AG08396 (cell line): ENCODE data around the gene FASN.
"Not testable (repeated sequence)": the region's sequence is repeated elsewhere in the genome, so short reads cannot be mapped to it uniquely, and the experiment has no call there.

Experiments used
- DNase-seq: peaks from one replicate; pipeline ENCODE4 v3.0.0; 2012; ENCODE audit warnings: low spot score, mixed read lengths

Gene FASN

GRCh38 chr17:82041144-82041814 lies 56.8 kb downstream of the FASN start:
- no peak for DNase-seq

- DNase-seq: no peak
Observed at GRCh38 chr17:82039695-82040299, 58.2 kb downstream of the FASN start.

- not testable (repeated sequence) for DNase-seq
Observed at GRCh38 chr17:82038796-82039409, 59.1 kb downstream of the FASN start.

GRCh38 chr17:82037889-82038195 lies 60.2 kb downstream of the FASN start:
- DNase-seq: no peak

GRCh38 chr17:82037092-82037888 lies 60.7 kb downstream of the FASN start, which contains the start of gene DCXR:
Gene DCXR, minus strand, starts transcription at chr17:82037697. Its CDS starts 15 bp downstream, at chr17:82037682.
- peak; percentile 98 for DNase-seq

- no peak for DNase-seq
Observed at GRCh38 chr17:82036634-82037091, 61.4 kb downstream of the FASN start.

GRCh38 chr17:82035956-82036633 lies 61.9 kb downstream of the FASN start:
- DNase-seq: no peak

- no peak for DNase-seq
Observed at GRCh38 chr17:82035488-82035887, 62.5 kb downstream of the FASN start.

GRCh38 chr17:82034371-82035011 lies 63.5 kb downstream of the FASN start:
- no peak for DNase-seq

GRCh38 chr17:82033359-82034085 lies 64.5 kb downstream of the FASN start:
- DNase-seq: no peak

GRCh38 chr17:82031885-82032627 lies 66.0 kb downstream of the FASN start:
- DNase-seq: no peak

- peak; percentile 79 for DNase-seq
Observed at GRCh38 chr17:82031303-82031884, 66.6 kb downstream of the FASN start, which contains the start of gene RAC3. Gene RAC3, plus strand, starts transcription at chr17:82031678. Its CDS starts 84 bp downstream, at chr17:82031762.

GRCh38 chr17:82030470-82031302 lies 67.3 kb downstream of the FASN start:
- DNase-seq: peak; percentile 95

- DNase-seq: no peak
Observed at GRCh38 chr17:82029990-82030469, 68.0 kb downstream of the FASN start.

- no peak for DNase-seq
Observed at GRCh38 chr17:82029391-82029790, 68.6 kb downstream of the FASN start.

- DNase-seq: no peak
Observed at GRCh38 chr17:82028966-82029365, 69.1 kb downstream of the FASN start.
